ENCODE results near the gene AATK. TPM values are rescaled to one million over a fixed set of nuclear protein-coding genes. Genes with fewer than 3 reads are reported as not detected.
A peak's percentile ranks its signal among the peaks of the same experiment; 100 is the strongest.

Gene AATK
- total and polyA plus RNA-seq, 2 of the 13 experiments (the other 11 are each of a cell fraction or from before 2014, with no cell fraction given), result 2.9 to 8.4 TPM

- TF ChIP-seq ZNF18 (CRISPR knock-in tag; IDR thresholded peaks at IDR 0.05; ENCODE audit: insufficient replicate concordance) (peak; percentile 97), ZNF337 (CRISPR knock-in tag; IDR thresholded peaks at IDR 0.05; ENCODE audit: borderline replicate concordance, low read depth) (no peak), ZBTB20 (CRISPR knock-in tag; IDR thresholded peaks at IDR 0.05; ENCODE audit: borderline replicate concordance, low read depth) (no peak), ZNF790 (CRISPR knock-in tag; IDR thresholded peaks at IDR 0.05; ENCODE audit: borderline replicate concordance) (no peak), MLLT10 (CRISPR knock-in tag; IDR thresholded peaks at IDR 0.05) (no peak), ZFP36 (IDR thresholded peaks at IDR 0.05; ENCODE audit: borderline replicate concordance, low read depth, low read length, partially characterized antibody) (no peak), TBP (CRISPR knock-in tag; IDR thresholded peaks at IDR 0.05) (no peak), DPF2 (CRISPR knock-in tag; IDR thresholded peaks at IDR 0.05; ENCODE audit: borderline replicate concordance, low read depth) (no peak), SNRNP70 (IDR thresholded peaks at IDR 0.05; ENCODE audit: low read depth, low read length) (no peak), HNRNPL (IDR thresholded peaks at IDR 0.05; ENCODE audit: low read depth, low read length) (0 out of 2 replicates have a peak, but pooled peaks have one; percentile 59), LCORL (IDR thresholded peaks at IDR 0.05) (no peak), LCORL (CRISPR knock-in tag; IDR thresholded peaks at IDR 0.05) (0 out of 2 replicates have a peak, but pooled peaks have one; percentile 63), ZNF446 (CRISPR knock-in tag; IDR thresholded peaks at IDR 0.05) (no peak), ZNF720 (CRISPR knock-in tag; IDR thresholded peaks at IDR 0.05) (no peak)
- TF ChIP-seq, protein P1, sequence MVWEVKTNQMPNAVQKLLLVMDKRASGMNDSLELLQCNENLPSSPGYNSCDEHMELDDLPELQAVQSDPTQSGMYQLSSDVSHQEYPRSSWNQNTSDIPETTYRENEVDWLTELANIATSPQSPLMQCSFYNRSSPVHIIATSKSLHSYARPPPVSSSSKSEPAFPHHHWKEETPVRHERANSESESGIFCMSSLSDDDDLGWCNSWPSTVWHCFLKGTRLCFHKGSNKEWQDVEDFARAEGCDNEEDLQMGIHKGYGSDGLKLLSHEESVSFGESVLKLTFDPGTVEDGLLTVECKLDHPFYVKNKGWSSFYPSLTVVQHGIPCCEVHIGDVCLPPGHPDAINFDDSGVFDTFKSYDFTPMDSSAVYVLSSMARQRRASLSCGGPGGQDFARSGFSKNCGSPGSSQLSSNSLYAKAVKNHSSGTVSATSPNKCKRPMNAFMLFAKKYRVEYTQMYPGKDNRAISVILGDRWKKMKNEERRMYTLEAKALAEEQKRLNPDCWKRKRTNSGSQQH (CRISPR knock-in tag; IDR thresholded peaks at IDR 0.05; ENCODE audit: low read depth), result no peak
- TF ChIP-seq, protein P2, sequence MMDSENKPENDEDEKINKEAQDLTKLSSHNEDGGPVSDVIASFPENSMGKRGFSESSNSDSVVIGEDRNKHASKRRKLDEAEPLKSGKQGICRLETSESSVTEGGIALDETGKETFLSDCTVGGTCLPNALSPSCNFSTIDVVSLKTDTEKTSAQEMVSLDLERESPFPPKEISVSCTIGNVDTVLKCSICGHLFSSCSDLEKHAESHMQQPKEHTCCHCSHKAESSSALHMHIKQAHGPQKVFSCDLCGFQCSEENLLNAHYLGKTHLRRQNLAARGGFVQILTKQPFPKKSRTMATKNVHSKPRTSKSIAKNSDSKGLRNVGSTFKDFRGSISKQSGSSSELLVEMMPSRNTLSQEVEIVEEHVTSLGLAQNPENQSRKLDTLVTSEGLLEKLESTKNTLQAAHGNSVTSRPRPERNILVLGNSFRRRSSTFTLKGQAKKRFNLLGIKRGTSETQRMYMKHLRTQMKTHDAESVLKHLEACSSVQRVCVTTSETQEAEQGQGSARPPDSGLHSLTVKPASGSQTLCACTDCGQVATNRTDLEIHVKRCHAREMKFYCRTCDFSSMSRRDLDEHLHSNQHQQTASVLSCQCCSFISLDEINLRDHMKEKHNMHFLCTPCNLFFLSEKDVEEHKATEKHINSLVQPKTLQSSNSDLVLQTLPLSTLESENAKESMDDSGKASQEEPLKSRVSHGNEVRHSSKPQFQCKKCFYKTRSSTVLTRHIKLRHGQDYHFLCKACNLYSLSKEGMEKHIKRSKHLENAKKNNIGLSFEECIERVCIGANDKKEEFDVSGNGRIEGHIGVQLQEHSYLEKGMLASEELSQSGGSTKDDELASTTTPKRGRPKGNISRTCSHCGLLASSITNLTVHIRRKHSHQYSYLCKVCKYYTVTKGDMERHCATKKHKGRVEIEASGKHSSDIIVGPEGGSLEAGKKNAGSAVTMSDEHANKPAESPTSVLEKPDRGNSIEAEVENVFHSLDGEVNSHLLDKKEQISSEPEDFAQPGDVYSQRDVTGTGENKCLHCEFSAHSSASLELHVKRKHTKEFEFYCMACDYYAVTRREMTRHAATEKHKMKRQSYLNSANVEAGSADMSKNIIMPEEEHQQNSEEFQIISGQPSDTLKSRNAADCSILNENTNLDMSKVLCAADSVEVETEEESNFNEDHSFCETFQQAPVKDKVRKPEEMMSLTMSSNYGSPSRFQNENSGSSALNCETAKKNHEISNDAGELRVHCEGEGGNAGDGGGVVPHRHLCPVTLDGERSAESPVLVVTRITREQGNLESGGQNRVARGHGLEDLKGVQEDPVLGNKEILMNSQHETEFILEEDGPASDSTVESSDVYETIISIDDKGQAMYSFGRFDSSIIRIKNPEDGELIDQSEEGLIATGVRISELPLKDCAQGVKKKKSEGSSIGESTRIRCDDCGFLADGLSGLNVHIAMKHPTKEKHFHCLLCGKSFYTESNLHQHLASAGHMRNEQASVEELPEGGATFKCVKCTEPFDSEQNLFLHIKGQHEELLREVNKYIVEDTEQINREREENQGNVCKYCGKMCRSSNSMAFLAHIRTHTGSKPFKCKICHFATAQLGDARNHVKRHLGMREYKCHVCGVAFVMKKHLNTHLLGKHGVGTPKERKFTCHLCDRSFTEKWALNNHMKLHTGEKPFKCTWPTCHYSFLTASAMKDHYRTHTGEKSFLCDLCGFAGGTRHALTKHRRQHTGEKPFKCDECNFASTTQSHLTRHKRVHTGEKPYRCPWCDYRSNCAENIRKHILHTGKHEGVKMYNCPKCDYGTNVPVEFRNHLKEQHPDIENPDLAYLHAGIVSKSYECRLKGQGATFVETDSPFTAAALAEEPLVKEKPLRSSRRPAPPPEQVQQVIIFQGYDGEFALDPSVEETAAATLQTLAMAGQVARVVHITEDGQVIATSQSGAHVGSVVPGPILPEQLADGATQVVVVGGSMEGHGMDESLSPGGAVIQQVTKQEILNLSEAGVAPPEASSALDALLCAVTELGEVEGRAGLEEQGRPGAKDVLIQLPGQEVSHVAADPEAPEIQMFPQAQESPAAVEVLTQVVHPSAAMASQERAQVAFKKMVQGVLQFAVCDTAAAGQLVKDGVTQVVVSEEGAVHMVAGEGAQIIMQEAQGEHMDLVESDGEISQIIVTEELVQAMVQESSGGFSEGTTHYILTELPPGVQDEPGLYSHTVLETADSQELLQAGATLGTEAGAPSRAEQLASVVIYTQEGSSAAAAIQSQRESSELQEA (CRISPR knock-in tag; IDR thresholded peaks at IDR 0.05; ENCODE audit: not compliant biosample characterization), result no peak
- TF ChIP-seq, protein P3, sequence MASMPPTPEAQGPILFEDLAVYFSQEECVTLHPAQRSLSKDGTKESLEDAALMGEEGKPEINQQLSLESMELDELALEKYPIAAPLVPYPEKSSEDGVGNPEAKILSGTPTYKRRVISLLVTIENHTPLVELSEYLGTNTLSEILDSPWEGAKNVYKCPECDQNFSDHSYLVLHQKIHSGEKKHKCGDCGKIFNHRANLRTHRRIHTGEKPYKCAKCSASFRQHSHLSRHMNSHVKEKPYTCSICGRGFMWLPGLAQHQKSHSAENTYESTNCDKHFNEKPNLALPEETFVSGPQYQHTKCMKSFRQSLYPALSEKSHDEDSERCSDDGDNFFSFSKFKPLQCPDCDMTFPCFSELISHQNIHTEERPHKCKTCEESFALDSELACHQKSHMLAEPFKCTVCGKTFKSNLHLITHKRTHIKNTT (CRISPR knock-in tag; IDR thresholded peaks at IDR 0.05), result no peak
These were observed 22.2 kb downstream of the AATK start (continued) for GRCh38 chr17:81143717-81144422.

All from HepG2 (cell line).